H1 (cell line): Measurements from ENCODE around the gene UGT1A10.

Source experiments
- ASH2L ChIP-seq: fragments of 200-600, 300-600 bp; sonication (generic); IDR thresholded peaks from one replicate; pipeline ENCODE4 v1.7.1; 2017; ENCODE audit warnings: low read length
- BRCA1 ChIP-seq: IDR thresholded peaks from 2 replicates; pipeline ENCODE4 v1.6.1; 2012; ENCODE audit warnings: low read depth, low read length, improper control_type of control experiment
- EP300 ChIP-seq, 2 experiments: IDR thresholded peaks; 1 replicate in 1 of 2; 2 replicates in 1 of 2; pipeline ENCODE4 v1.6.1; 2011 to 2012; ENCODE audit warnings: low read depth in 2 of 2, low read length in 2 of 2, mild to moderate bottlenecking in 2 of 2, borderline replicate concordance in 1 of 2, inconsistent platforms in 1 of 2, moderate library complexity in 1 of 2
- EZH2 ChIP-seq: fragments of 200-600 bp; sonication (generic); IDR thresholded peaks from 2 replicates; pipeline ENCODE4 v1.7.1; 2012; ENCODE audit warnings: low read depth, mild to moderate bottlenecking, moderate library complexity, low read length, inconsistent platforms; ENCODE audit not compliant: severe bottlenecking
- FOSL1 ChIP-seq: IDR thresholded peaks from 2 replicates; pipeline ENCODE4 v1.6.1; 2011; ENCODE audit warnings: mild to moderate bottlenecking, low read depth, low read length, moderate library complexity; ENCODE audit not compliant: insufficient read depth
- HDAC6 ChIP-seq: IDR thresholded peaks from one replicate; pipeline ENCODE4 v1.7.1; 2012; ENCODE audit warnings: low read depth, mild to moderate bottlenecking, inconsistent platforms, low read length, moderate library complexity
- JUN ChIP-seq: IDR thresholded peaks from 2 replicates; pipeline ENCODE4 v1.6.1; 2011; ENCODE audit warnings: low read depth, mild to moderate bottlenecking, improper control_type of control experiment, low read length
- MAX ChIP-seq: IDR thresholded peaks from 2 replicates; pipeline ENCODE4 v1.6.1; 2012; ENCODE audit warnings: inconsistent platforms
- NRF1 ChIP-seq: IDR thresholded peaks from 2 replicates; pipeline ENCODE4 v1.6.1; 2011; ENCODE audit warnings: mild to moderate bottlenecking, low read depth, low read length, improper control_type of control experiment
- POLR2A ChIP-seq, 2 experiments: IDR thresholded peaks; 1 replicate in 1 of 2; 2 replicates in 1 of 2; pipeline ENCODE4 v1.6.1; 2011; ENCODE audit warnings: low read depth in 2 of 2, low read length in 2 of 2, mild to moderate bottlenecking in 2 of 2; ENCODE audit errors: control extremely low read depth in 1 of 2
- SP2 ChIP-seq: IDR thresholded peaks from 2 replicates; pipeline ENCODE4 v1.6.1; 2012; ENCODE audit warnings: mild to moderate bottlenecking, low read length, inconsistent platforms
- ZNF274 ChIP-seq: IDR thresholded peaks from 2 replicates; pipeline ENCODE4 v1.7.0; 2012; ENCODE audit warnings: low read length, borderline replicate concordance; ENCODE audit errors: extremely low read depth
- TF ChIP-seq, protein P1 (sequence below), 3 experiments: IDR thresholded peaks; 1 replicate in 2 of 3; 2 replicates in 1 of 3; pipeline versions ENCODE4 v1.5.1 to v1.6.1; 2011; ENCODE audit warnings: low read length in 3 of 3, mild to moderate bottlenecking in 3 of 3, inconsistent platforms in 2 of 3, low read depth in 1 of 3, moderate library complexity in 1 of 3; ENCODE audit not compliant: insufficient read depth in 1 of 3; ENCODE audit errors: control extremely low read depth in 1 of 3
- TF ChIP-seq, protein P2 (sequence below): IDR thresholded peaks from 2 replicates; pipeline ENCODE4 v1.6.1; 2011; ENCODE audit warnings: low read length, improper control_type of control experiment

DNA sequence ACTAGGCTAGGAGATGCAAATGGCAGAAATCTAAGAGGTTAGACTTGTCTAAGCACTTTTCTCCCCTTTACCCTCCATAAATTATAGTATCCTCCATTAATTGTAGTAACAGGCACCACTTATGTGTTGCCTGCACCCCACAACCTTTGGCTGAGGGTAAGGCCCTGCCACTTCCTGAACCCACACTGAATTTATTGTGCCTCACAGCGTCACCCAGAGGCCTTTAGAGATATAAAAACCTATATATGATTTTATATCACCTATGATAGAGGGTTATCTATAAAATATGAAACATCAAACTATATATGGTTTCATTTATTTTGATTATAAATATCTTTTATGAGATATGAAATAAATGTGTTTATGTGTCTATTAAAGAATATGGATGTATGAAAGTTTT lies 38.1 kb downstream of the UGT1A10 start:
- TF ChIP-seq EZH2: no peak
- no peak for TF ChIP-seq ZNF274
- TF ChIP-seq, protein P1, sequence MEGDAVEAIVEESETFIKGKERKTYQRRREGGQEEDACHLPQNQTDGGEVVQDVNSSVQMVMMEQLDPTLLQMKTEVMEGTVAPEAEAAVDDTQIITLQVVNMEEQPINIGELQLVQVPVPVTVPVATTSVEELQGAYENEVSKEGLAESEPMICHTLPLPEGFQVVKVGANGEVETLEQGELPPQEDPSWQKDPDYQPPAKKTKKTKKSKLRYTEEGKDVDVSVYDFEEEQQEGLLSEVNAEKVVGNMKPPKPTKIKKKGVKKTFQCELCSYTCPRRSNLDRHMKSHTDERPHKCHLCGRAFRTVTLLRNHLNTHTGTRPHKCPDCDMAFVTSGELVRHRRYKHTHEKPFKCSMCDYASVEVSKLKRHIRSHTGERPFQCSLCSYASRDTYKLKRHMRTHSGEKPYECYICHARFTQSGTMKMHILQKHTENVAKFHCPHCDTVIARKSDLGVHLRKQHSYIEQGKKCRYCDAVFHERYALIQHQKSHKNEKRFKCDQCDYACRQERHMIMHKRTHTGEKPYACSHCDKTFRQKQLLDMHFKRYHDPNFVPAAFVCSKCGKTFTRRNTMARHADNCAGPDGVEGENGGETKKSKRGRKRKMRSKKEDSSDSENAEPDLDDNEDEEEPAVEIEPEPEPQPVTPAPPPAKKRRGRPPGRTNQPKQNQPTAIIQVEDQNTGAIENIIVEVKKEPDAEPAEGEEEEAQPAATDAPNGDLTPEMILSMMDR (IDR thresholded peaks at IDR 0.05; ENCODE audit: control extremely low read depth in 1 of 3, insufficient read depth in 1 of 3, low read depth in 1 of 3, low read length in 3 of 3): no peak
- TF ChIP-seq FOSL1: no peak
- no peak for TF ChIP-seq EP300 (IDR thresholded peaks at IDR 0.05; ENCODE audit: borderline replicate concordance in 1 of 2, low read depth in 2 of 2, low read length in 2 of 2)
- TF ChIP-seq HDAC6: no peak
- TF ChIP-seq POLR2A (IDR thresholded peaks at IDR 0.05; ENCODE audit: control extremely low read depth in 1 of 2, low read depth in 2 of 2, low read length in 2 of 2): no peak
- TF ChIP-seq JUN: no peak
- no peak for TF ChIP-seq BRCA1
- no peak for TF ChIP-seq ASH2L
- no peak for TF ChIP-seq MAX
- no peak for TF ChIP-seq NRF1
- no peak for TF ChIP-seq SP2
- TF ChIP-seq, protein P2, sequence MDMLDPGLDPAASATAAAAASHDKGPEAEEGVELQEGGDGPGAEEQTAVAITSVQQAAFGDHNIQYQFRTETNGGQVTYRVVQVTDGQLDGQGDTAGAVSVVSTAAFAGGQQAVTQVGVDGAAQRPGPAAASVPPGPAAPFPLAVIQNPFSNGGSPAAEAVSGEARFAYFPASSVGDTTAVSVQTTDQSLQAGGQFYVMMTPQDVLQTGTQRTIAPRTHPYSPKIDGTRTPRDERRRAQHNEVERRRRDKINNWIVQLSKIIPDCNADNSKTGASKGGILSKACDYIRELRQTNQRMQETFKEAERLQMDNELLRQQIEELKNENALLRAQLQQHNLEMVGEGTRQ: no peak
